Activated T-cell treated with anti-CD3 and anti-CD28 coated beads for 1 hour (primary cell): ENCODE results near the gene COL16A1.

ENCODE experiments used
- DNase-seq: peaks from one replicate; pipeline ENCODE4 v3.0.0-alpha.2; 2020; ENCODE audit warnings: low read depth

The COL16A1 gene

GRCh38 chr1:31705080-31705866 lies 1.5 kb upstream of the COL16A1 start:
- peak; percentile 33 for DNase-seq

- DNase-seq: no peak
Measured at GRCh38 chr1:31704271-31705079, 658 bp upstream of the COL16A1 start.

GRCh38 chr1:31702836-31703404 lies 897 bp downstream of the COL16A1 start:
- DNase-seq: no peak

- DNase-seq: peak; percentile 12
Measured at GRCh38 chr1:31701091-31701736, 2.6 kb downstream of the COL16A1 start.

- DNase-seq: no peak
Measured at GRCh38 chr1:31700468-31701090, 3.2 kb downstream of the COL16A1 start.

- no peak for DNase-seq
Measured at GRCh38 chr1:31699341-31699891, 4.4 kb downstream of the COL16A1 start.

GRCh38 chr1:31697369-31697984 lies 6.3 kb downstream of the COL16A1 start:
- no peak for DNase-seq

- DNase-seq: no peak
Measured at GRCh38 chr1:31696242-31696641, 7.6 kb downstream of the COL16A1 start.

- no peak for DNase-seq
Measured at GRCh38 chr1:31695327-31695726, 8.5 kb downstream of the COL16A1 start.

GRCh38 chr1:31694964-31695313 lies 8.9 kb downstream of the COL16A1 start:
- no peak for DNase-seq

- DNase-seq: no peak
Measured at GRCh38 chr1:31694069-31694963, 9.5 kb downstream of the COL16A1 start.

GRCh38 chr1:31693231-31693630 lies 10.6 kb downstream of the COL16A1 start:
- no peak for DNase-seq

GRCh38 chr1:31691951-31692350 lies 11.9 kb downstream of the COL16A1 start:
- DNase-seq: no peak

GRCh38 chr1:31691446-31691845 lies 12.4 kb downstream of the COL16A1 start:
- DNase-seq: no peak

- no peak for DNase-seq
Measured at GRCh38 chr1:31690921-31691320, 12.9 kb downstream of the COL16A1 start.

GRCh38 chr1:31689854-31690253 lies 14.0 kb downstream of the COL16A1 start:
- DNase-seq: no peak

- no peak for DNase-seq
Measured at GRCh38 chr1:31689379-31689778, 14.4 kb downstream of the COL16A1 start.

- DNase-seq: no peak
Measured at GRCh38 chr1:31688233-31688918, 15.4 kb downstream of the COL16A1 start.

- DNase-seq: no peak
Measured at GRCh38 chr1:31687601-31688000, 16.2 kb downstream of the COL16A1 start.

GRCh38 chr1:31685795-31686194 lies 18.0 kb downstream of the COL16A1 start:
- DNase-seq: no peak
